Hepatocyte (in vitro differentiated cells): Measurements from ENCODE around the gene OR9Q1. TPM values are rescaled to one million over a fixed set of nuclear protein-coding genes. Genes with fewer than 3 reads are reported as not detected.

ENCODE experiments used
- DNase-seq: peaks from one replicate; pipeline ENCODE4 v3.0.0-alpha.2; 2016; ENCODE audit warnings: low spot score
- H2AFZ ChIP-seq: fragments of 200-600 bp; sonication (generic); 2 replicates; pipeline ENCODE4 v1.6.0; 2016; ENCODE audit warnings: antibody characterized with exemption, mild to moderate bottlenecking
- H3K27ac ChIP-seq: fragments of 200-600 bp; sonication (generic); 2 replicates; pipeline ENCODE4 v1.5.1; 2016; ENCODE audit warnings: mild to moderate bottlenecking
- H3K27me3 ChIP-seq: fragments of 200-600 bp; sonication (generic); 2 replicates; pipeline ENCODE4 v1.6.1; 2016
- H3K36me3 ChIP-seq: fragments of 200-600 bp; sonication (generic); replicated peaks from 2 replicates; pipeline ENCODE4 v1.5.1; 2016; ENCODE audit warnings: low read depth; ENCODE audit not compliant: insufficient read depth
- H3K4me1 ChIP-seq: fragments of 200-600 bp; sonication (generic); 2 replicates; pipeline ENCODE4 v1.5.1; 2016; ENCODE audit warnings: mild to moderate bottlenecking, moderate library complexity; ENCODE audit not compliant: insufficient read depth
- H3K4me2 ChIP-seq: fragments of 200-600 bp; sonication (generic); 2 replicates; pipeline ENCODE4 v1.6.0; 2016
- H3K4me3 ChIP-seq: fragments of 200-600 bp; sonication (generic); 2 replicates; pipeline ENCODE4 v1.5.1; 2016; ENCODE audit warnings: mild to moderate bottlenecking
- H3K79me2 ChIP-seq: fragments of 200-600 bp; sonication (generic); 2 replicates; pipeline ENCODE4 v1.6.0; 2017; ENCODE audit warnings: mild to moderate bottlenecking
- H3K9me2 ChIP-seq: fragments of 200-600 bp; sonication (generic); replicated peaks from 2 replicates; pipeline ENCODE4 v1.6.0; 2017; ENCODE audit warnings: mild to moderate bottlenecking; ENCODE audit not compliant: insufficient read depth
- H3K9me3 ChIP-seq: fragments of 200-600 bp; sonication (generic); 2 replicates; pipeline ENCODE4 v1.5.1; 2016; ENCODE audit warnings: low read depth, mild to moderate bottlenecking
- H4K20me1 ChIP-seq: fragments of 200-600 bp; sonication (generic); 2 replicates; pipeline ENCODE4 v1.6.0; 2016; ENCODE audit warnings: mild to moderate bottlenecking; ENCODE audit not compliant: insufficient read depth, poor library complexity, severe bottlenecking
- CTCF ChIP-seq: fragments of 200-600 bp; sonication (generic); IDR thresholded peaks from 2 replicates; pipeline ENCODE4 v1.5.1; 2016; ENCODE audit warnings: antibody characterized with exemption, mild to moderate bottlenecking; ENCODE audit not compliant: poor library complexity
- EZH2 ChIP-seq: fragments of 200-600 bp; sonication (generic); IDR thresholded peaks from 2 replicates; pipeline ENCODE4 v1.6.1; 2016; ENCODE audit warnings: antibody characterized with exemption, mild to moderate bottlenecking, borderline replicate concordance
- EZH2phosphoT487 ChIP-seq: fragments of 200-600 bp; sonication (generic); IDR thresholded peaks from one replicate; pipeline ENCODE4 v1.6.1; 2018; ENCODE audit warnings: antibody characterized with exemption, mild to moderate bottlenecking, low read depth, moderate library complexity; ENCODE audit not compliant: unreplicated experiment, severe bottlenecking
- WGBS: methylation state at CpG from one replicate; pipeline ENCODE4 v1.1.6; 2016; ENCODE audit warnings: low lambda C conversion rate; ENCODE audit errors: missing lambda C conversion rate; 5-methylcytosine and 5-hydroxymethylcytosine counted together
- polyA plus RNA-seq: library from polyadenylated mRNA; unstranded; fragments of >200 nt; fragmentation: Nextera tagmentation; extraction: Ambion mirVana; gene quantifications from 2 replicates; pipeline ENCODE4 v1.2.1, GENCODE V29; 2016
- total RNA-seq: library from RNA; depleted of rRNA; stranded (reverse); fragments of >200 nt; gene quantifications from 2 replicates; pipeline ENCODE4 v1.2.3, GENCODE V29; 2014

The OR9Q1 gene
- total and polyA plus RNA-seq, 2 experiments from 2014 or later, result not detected

GRCh38 chr11:57977709-57978108 lies 46.0 kb upstream of the OR9Q1 start:
- TF ChIP-seq CTCF (no peak), EZH2 (no peak), EZH2phosphoT487 (no peak)
- H4K20me1 ChIP-seq, result no peaks in the 10 kb centered on the region
- 14% methylated on average over 2 of the region's 2 CpGs for WGBS
- H3K9me2 ChIP-seq, result no peaks in the 10 kb centered on the region
- no peak overlapping the region for H2AFZ ChIP-seq
- no peak overlapping the region for H3K4me3 ChIP-seq
- peak overlapping the region; percentile 59 for H3K27ac ChIP-seq
- H3K27me3 ChIP-seq, result no peaks in the 10 kb centered on the region
- peaks cover 14% of the 10 kb centered on the region for H3K4me1 ChIP-seq
- no peaks in the 10 kb centered on the region for H3K9me3 ChIP-seq
- no peaks in the 10 kb centered on the region for H3K36me3 ChIP-seq
- no peaks in the 10 kb centered on the region for H3K79me2 ChIP-seq
- no peak for DNase-seq
- H3K4me2 ChIP-seq, result no peak overlapping the region

GRCh38 chr11:57978686-57979531 lies 44.8 kb upstream of the OR9Q1 start:
- no peak overlapping the region for H3K4me3 ChIP-seq
- no peaks in the 10 kb centered on the region for H3K36me3 ChIP-seq
- H2AFZ ChIP-seq, result no peak overlapping the region
- H3K9me2 ChIP-seq, result no peaks in the 10 kb centered on the region
- TF ChIP-seq EZH2 (no peak), EZH2phosphoT487 (no peak), CTCF (no peak)
- H3K4me2 ChIP-seq, result peak overlapping the region; percentile 56
- peaks cover 14% of the 10 kb centered on the region for H3K4me1 ChIP-seq
- H3K9me3 ChIP-seq, result no peaks in the 10 kb centered on the region
- DNase-seq, result no peak
- peak overlapping the region; percentile 59 for H3K27ac ChIP-seq
- no peaks in the 10 kb centered on the region for H3K79me2 ChIP-seq
- WGBS, result 57% methylated on average over 3 of the region's 3 CpGs
- H3K27me3 ChIP-seq, result no peaks in the 10 kb centered on the region
- H4K20me1 ChIP-seq, result no peaks in the 10 kb centered on the region

- peak overlapping the region; percentile 46 for H3K27ac ChIP-seq
- no peak overlapping the region for H2AFZ ChIP-seq
- no peaks in the 10 kb centered on the region for H3K36me3 ChIP-seq
- H3K4me2 ChIP-seq, result no peak overlapping the region
- H3K79me2 ChIP-seq, result no peaks in the 10 kb centered on the region
- H3K4me1 ChIP-seq, result peaks cover 14% of the 10 kb centered on the region
- H3K9me3 ChIP-seq, result no peaks in the 10 kb centered on the region
- H3K4me3 ChIP-seq, result no peak overlapping the region
- WGBS, result 52% methylated on average over 1 of the region's 1 CpG
- no peaks in the 10 kb centered on the region for H3K9me2 ChIP-seq
- no peaks in the 10 kb centered on the region for H4K20me1 ChIP-seq
- H3K27me3 ChIP-seq, result no peaks in the 10 kb centered on the region
- no peak for DNase-seq
- TF ChIP-seq EZH2, result no peak
Observed at GRCh38 chr11:57979532-57980079, 44.1 kb upstream of the OR9Q1 start.

GRCh38 chr11:57980201-57980600 lies 43.5 kb upstream of the OR9Q1 start:
- no peak overlapping the region for H3K27ac ChIP-seq

More at GRCh38 chr11:57980201-57980600, 43.5 kb upstream of the OR9Q1 start:
- TF ChIP-seq EZH2phosphoT487 (no peak), CTCF (no peak), EZH2 (no peak)
- no peaks in the 10 kb centered on the region for H3K79me2 ChIP-seq
- no peaks in the 10 kb centered on the region for H3K9me2 ChIP-seq
- DNase-seq, result no peak
- 93% methylated on average over 2 of the region's 2 CpGs for WGBS
- H2AFZ ChIP-seq, result no peak overlapping the region
- peaks cover 14% of the 10 kb centered on the region for H3K4me1 ChIP-seq
- no peak overlapping the region for H3K4me2 ChIP-seq
- no peaks in the 10 kb centered on the region for H3K9me3 ChIP-seq
- H3K27me3 ChIP-seq, result no peaks in the 10 kb centered on the region
- no peaks in the 10 kb centered on the region for H4K20me1 ChIP-seq
- no peaks in the 10 kb centered on the region for H3K36me3 ChIP-seq
- no peak overlapping the region for H3K4me3 ChIP-seq
